Type B pancreatic cell (in vitro differentiated cells): Measurements from ENCODE around the gene ADAMTS10. TPM values are rescaled to one million over a fixed set of nuclear protein-coding genes. Genes with fewer than 3 reads are reported as not detected.
A peak's percentile ranks its signal among the peaks of the same experiment; 100 is the strongest.

Experiments used
- DNase-seq: peaks from one replicate; pipeline ENCODE4 v3.0.0; 2021; ENCODE audit warnings: mixed read lengths; ENCODE audit not compliant: unreplicated experiment; ENCODE audit errors: extremely low spot score
- H3K27ac Mint-ChIP-seq: 2 replicates; pipeline ENCODE4 v1.8.0; 2021; ENCODE audit warnings: mild to moderate bottlenecking, mixed read lengths
- H3K27me3 Mint-ChIP-seq: 2 replicates; pipeline ENCODE4 v1.8.0; 2021; ENCODE audit warnings: mixed read lengths
- H3K36me3 Mint-ChIP-seq: 2 replicates; pipeline ENCODE4 v1.8.0; 2021; ENCODE audit warnings: mixed read lengths
- H3K4me1 Mint-ChIP-seq: one replicate; pipeline ENCODE4 v1.8.0; 2021; ENCODE audit warnings: mixed read lengths; ENCODE audit not compliant: unreplicated experiment
- H3K4me3 Mint-ChIP-seq: 2 replicates; pipeline ENCODE4 v1.8.0; 2021; ENCODE audit warnings: mild to moderate bottlenecking, mixed read lengths
- H3K9me3 Mint-ChIP-seq: 2 replicates; pipeline ENCODE4 v1.8.0; 2021; ENCODE audit warnings: mixed read lengths
- total RNA-seq: library from RNA; stranded (reverse); gene quantifications from 2 replicates; pipeline ENCODE4 v1.2.1, GENCODE V29; 2021; ENCODE audit warnings: low replicate concordance
- TF ChIP-seq, protein P1 (sequence below): fragments of 200-600 bp; sonication (generic); conservative IDR thresholded peaks from 2 replicates; pipeline ENCODE4 v1.5.0; 2021; ENCODE audit warnings: antibody characterized with exemption, mild to moderate bottlenecking

Gene ADAMTS10
- total RNA-seq, 1 donor from 2014 or later: 59.2 TPM

DNA sequence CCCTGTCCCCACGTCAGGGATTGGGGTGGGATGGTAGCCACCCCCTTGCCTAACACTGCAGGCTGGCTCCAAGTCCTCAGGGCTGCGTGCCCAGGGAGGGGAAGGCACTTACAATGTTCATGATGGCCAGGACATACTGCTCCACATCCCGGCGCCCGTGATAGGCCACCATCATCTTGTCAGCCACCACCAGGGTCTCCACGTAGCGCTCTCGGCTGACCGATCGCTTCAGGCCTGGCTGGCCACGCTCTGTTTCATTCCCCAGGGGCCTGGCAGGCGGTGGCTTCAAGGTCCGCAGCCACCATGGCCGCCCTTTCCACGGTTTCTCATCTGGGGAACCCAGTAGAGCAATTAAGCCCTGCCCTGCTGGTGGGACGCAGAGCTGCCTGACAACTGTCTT is 9.7 kb downstream of the ADAMTS10 start:
- H3K27me3 Mint-ChIP-seq: no peaks in the 10 kb centered on the region
- H3K4me1 Mint-ChIP-seq: no peaks in the 10 kb centered on the region
- H3K36me3 Mint-ChIP-seq: peaks cover 7% of the 10 kb centered on the region
- TF ChIP-seq, protein P1, sequence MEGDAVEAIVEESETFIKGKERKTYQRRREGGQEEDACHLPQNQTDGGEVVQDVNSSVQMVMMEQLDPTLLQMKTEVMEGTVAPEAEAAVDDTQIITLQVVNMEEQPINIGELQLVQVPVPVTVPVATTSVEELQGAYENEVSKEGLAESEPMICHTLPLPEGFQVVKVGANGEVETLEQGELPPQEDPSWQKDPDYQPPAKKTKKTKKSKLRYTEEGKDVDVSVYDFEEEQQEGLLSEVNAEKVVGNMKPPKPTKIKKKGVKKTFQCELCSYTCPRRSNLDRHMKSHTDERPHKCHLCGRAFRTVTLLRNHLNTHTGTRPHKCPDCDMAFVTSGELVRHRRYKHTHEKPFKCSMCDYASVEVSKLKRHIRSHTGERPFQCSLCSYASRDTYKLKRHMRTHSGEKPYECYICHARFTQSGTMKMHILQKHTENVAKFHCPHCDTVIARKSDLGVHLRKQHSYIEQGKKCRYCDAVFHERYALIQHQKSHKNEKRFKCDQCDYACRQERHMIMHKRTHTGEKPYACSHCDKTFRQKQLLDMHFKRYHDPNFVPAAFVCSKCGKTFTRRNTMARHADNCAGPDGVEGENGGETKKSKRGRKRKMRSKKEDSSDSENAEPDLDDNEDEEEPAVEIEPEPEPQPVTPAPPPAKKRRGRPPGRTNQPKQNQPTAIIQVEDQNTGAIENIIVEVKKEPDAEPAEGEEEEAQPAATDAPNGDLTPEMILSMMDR: no peak
- H3K4me3 Mint-ChIP-seq: no peak overlapping the region
- no peaks in the 10 kb centered on the region for H3K9me3 Mint-ChIP-seq
- H3K27ac Mint-ChIP-seq: no peak overlapping the region
- no peak for DNase-seq

DNA sequence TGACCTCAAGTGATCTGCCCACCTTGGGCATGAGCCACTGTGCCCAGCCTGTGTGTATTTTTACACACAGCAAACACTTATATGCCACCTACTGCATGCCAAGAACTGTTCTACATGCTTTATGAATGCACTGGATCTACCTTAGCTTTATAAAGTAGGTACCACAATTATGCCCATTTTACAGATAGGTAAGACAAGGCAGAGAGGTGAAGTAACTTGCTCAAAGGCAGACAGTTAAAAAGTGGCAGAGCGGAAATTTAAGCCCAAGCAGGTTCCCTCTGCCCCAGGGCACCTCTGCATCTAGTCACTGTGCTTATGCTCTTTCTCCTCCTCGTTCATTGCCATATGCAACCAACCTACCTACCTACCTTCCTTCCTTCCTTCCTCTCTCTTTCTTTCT is 10.5 kb downstream of the ADAMTS10 start:
- H3K9me3 Mint-ChIP-seq: no peaks in the 10 kb centered on the region
- TF ChIP-seq, protein P1: no peak
- H3K36me3 Mint-ChIP-seq: peaks cover 7% of the 10 kb centered on the region
- no peak overlapping the region for H3K27ac Mint-ChIP-seq
- no peaks in the 10 kb centered on the region for H3K4me1 Mint-ChIP-seq
- no peaks in the 10 kb centered on the region for H3K27me3 Mint-ChIP-seq
- H3K4me3 Mint-ChIP-seq: no peak overlapping the region
- no peak for DNase-seq

DNA sequence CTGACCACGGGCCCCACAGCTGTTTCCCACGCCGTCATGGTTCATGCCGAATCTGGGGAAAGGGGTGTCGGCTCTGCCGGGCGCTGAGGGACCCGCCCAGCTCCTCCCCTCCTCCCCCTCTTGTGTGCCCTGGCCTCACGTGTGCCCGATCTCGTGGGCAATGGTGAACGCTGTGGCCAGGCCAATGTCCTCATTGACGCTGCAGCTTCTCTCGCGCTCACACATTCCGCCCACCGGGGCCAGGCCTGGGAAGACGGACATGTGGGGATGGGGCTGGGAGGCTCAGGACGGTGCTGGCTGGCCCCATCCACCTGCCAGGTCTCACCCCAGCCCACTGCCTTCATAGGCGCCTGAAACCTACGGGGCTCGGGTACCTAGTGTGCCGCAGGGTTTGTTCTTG is 14.3 kb downstream of the ADAMTS10 start:
- Mint-ChIP-seq H3K27me3 (peaks cover 7% of the 10 kb centered on the region), H3K36me3 (peaks cover 3% of the 10 kb centered on the region), H3K9me3 (peaks cover 4% of the 10 kb centered on the region), H3K4me1 (peaks cover 7% of the 10 kb centered on the region), H3K27ac (no peak overlapping the region), H3K4me3 (no peak overlapping the region)
- TF ChIP-seq, protein P1: no peak
- no peak for DNase-seq

DNA sequence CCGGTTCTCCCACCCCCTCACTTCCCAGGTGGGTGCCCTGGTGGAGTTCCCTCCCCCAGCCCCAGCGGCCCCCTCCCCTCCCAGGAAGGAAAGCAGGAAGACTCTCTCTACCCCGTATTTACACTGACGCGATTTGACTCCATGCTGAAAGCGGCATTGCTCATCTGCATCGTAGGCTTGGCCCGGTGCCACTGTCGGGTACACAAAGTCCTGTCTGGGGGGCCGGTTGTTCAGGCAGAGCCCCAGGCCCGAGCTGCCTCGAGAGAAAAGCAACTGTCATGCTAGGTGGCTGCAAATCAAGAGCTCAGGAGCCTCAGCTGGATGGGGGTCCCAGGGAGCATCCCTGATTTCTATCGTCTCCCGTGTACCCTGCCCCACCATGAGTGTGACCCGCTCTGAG is 14.9 kb downstream of the ADAMTS10 start:
- Mint-ChIP-seq H3K27me3 (peaks cover 12% of the 10 kb centered on the region), H3K4me1 (peaks cover 7% of the 10 kb centered on the region), H3K9me3 (peaks cover 4% of the 10 kb centered on the region), H3K4me3 (no peak overlapping the region), H3K36me3 (peaks cover 3% of the 10 kb centered on the region), H3K27ac (no peak overlapping the region)
- DNase-seq: no peak
- TF ChIP-seq, protein P1: no peak

DNA sequence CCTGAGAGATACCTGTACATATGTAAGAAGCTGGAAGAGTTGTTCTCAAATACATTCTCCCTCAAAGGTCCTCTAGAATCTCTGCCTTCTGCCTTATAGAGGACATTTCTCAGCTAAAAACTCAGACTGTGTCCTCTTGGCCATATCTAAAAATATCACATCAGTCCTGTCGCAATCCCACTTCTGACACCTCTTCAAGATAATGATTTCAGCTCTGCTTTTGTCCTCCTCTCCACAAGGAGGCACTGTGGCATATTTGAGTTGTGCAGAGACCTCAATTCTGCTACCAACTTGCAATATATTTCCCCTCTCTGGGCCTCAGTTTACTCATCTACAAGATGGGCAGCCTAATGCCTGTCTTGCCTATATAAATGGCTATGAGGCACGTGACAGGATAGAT is 16.6 kb downstream of the ADAMTS10 start:
- peaks cover 3% of the 10 kb centered on the region for H3K36me3 Mint-ChIP-seq
- DNase-seq: no peak
- peaks cover 7% of the 10 kb centered on the region for H3K4me1 Mint-ChIP-seq
- H3K4me3 Mint-ChIP-seq: peak overlapping the region; percentile 52
- TF ChIP-seq, protein P1: peak; percentile 40
- H3K27ac Mint-ChIP-seq: no peak overlapping the region
- H3K27me3 Mint-ChIP-seq: peaks cover 17% of the 10 kb centered on the region
- H3K9me3 Mint-ChIP-seq: peaks cover 4% of the 10 kb centered on the region
